A549 (cell line): ENCODE measurements around the gene GPR78.

Experiments used
- BHLHE40 ChIP-seq: IDR thresholded peaks from 2 replicates; pipeline ENCODE4 v1.6.1; 2012; ENCODE audit warnings: low read depth, low read length, inconsistent platforms
- CTCF ChIP-seq: fragments of >200 bp; sonication (Bioruptor Twin); formaldehyde crosslinking; IDR thresholded peaks from 3 replicates; pipeline ENCODE4 v1.5.1; 2016
- ELK1 ChIP-seq: fragments of 150-350 bp; IDR thresholded peaks from 2 replicates; pipeline ENCODE4 v1.6.1; 2014; ENCODE audit warnings: low read depth, mild to moderate bottlenecking, low read length
- EP300 ChIP-seq, 2 experiments: fragments of >200 bp; sonication (Bioruptor Twin); formaldehyde crosslinking; IDR thresholded peaks; 2 replicates in 1 of 2; 3 replicates in 1 of 2; pipeline ENCODE4 v1.6.1; 2016 to 2017
- JUN ChIP-seq, 2 experiments: fragments of >200 bp; sonication (Bioruptor Twin); formaldehyde crosslinking; IDR thresholded peaks; 2 replicates in 1 of 2; 3 replicates in 1 of 2; pipeline ENCODE4 v1.6.1; 2016 to 2017
- KDM5A ChIP-seq: fragments of 200-600 bp; sonication (generic); IDR thresholded peaks from 2 replicates; pipeline ENCODE4 v1.6.1; 2016; ENCODE audit warnings: antibody characterized with exemption, mild to moderate bottlenecking
- NFE2L2 ChIP-seq: fragments of 150-350 bp; conservative IDR thresholded peaks from 2 replicates; pipeline ENCODE4 v1.6.1; 2014; ENCODE audit warnings: low read length
- NR3C1 ChIP-seq: fragments of >200 bp; sonication (Bioruptor Twin); formaldehyde crosslinking; IDR thresholded peaks from 3 replicates; pipeline ENCODE4 v1.6.1; 2017
- POLR2A ChIP-seq: IDR thresholded peaks from 2 replicates; pipeline ENCODE4 v1.6.1; 2012; ENCODE audit warnings: mild to moderate bottlenecking, low read length
- RFX5 ChIP-seq: fragments of 450-650 bp; IDR thresholded peaks from 2 replicates; pipeline ENCODE4 v1.7.1; 2014; ENCODE audit warnings: antibody characterized with exemption, mild to moderate bottlenecking, moderate library complexity
- SMC3 ChIP-seq: fragments of >200 bp; sonication (Bioruptor Twin); formaldehyde crosslinking; IDR thresholded peaks from 3 replicates; pipeline ENCODE4 v1.6.1; 2018; ENCODE audit warnings: inconsistent platforms
- ZFP36 ChIP-seq: fragments of 450-650 bp; IDR thresholded peaks from 2 replicates; pipeline ENCODE4 v1.6.1; 2014; ENCODE audit warnings: borderline replicate concordance; ENCODE audit not compliant: partially characterized antibody
- TF ChIP-seq, protein P1 (sequence below): fragments of 200-600 bp; sonication (generic); IDR thresholded peaks from 2 replicates; pipeline ENCODE4 v1.6.1; 2016; ENCODE audit warnings: antibody characterized with exemption, mild to moderate bottlenecking, moderate library complexity
- TF ChIP-seq, protein P2 (sequence below): IDR thresholded peaks from 2 replicates; pipeline ENCODE4 v1.6.1; 2012

DNA sequence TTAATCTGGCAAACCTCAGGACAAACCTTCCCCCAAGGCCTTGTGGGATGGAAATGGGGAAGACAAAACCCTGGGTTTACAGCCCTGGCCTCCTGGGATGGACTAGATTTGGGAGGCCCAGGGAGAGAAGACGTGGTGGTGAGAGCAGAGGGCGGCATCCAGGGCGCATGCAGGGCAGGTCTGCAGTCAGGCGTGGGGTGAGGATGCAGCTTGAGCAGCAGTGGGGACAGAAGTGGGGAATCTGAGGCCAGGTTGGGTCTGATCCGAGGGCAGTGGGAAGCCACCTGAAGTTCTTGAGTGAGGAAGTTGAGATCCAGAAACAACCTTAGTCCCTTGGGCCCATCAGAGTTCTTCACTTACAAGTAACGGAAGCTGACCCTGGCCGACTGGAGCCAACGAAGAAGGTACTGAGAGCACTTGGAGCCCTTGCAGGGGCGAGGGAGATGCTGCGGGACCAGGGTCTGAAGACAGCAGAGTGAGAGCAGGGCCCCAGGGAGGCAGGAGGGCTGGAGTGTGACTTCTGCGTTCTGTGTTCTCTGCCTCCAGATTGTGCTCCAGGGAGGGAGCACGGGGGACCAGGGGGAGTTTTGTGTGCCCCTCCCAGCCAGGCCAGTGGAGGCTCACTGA lies 42.0 kb upstream of the GPR78 start:
- no peak for TF ChIP-seq RFX5
- TF ChIP-seq NFE2L2: no peak
- no peak for TF ChIP-seq CTCF
- TF ChIP-seq ZFP36: no peak
- no peak for TF ChIP-seq ELK1
- no peak for TF ChIP-seq EP300 (IDR thresholded peaks at IDR 0.05)
- TF ChIP-seq BHLHE40: no peak
- TF ChIP-seq POLR2A: no peak
- TF ChIP-seq, protein P1, sequence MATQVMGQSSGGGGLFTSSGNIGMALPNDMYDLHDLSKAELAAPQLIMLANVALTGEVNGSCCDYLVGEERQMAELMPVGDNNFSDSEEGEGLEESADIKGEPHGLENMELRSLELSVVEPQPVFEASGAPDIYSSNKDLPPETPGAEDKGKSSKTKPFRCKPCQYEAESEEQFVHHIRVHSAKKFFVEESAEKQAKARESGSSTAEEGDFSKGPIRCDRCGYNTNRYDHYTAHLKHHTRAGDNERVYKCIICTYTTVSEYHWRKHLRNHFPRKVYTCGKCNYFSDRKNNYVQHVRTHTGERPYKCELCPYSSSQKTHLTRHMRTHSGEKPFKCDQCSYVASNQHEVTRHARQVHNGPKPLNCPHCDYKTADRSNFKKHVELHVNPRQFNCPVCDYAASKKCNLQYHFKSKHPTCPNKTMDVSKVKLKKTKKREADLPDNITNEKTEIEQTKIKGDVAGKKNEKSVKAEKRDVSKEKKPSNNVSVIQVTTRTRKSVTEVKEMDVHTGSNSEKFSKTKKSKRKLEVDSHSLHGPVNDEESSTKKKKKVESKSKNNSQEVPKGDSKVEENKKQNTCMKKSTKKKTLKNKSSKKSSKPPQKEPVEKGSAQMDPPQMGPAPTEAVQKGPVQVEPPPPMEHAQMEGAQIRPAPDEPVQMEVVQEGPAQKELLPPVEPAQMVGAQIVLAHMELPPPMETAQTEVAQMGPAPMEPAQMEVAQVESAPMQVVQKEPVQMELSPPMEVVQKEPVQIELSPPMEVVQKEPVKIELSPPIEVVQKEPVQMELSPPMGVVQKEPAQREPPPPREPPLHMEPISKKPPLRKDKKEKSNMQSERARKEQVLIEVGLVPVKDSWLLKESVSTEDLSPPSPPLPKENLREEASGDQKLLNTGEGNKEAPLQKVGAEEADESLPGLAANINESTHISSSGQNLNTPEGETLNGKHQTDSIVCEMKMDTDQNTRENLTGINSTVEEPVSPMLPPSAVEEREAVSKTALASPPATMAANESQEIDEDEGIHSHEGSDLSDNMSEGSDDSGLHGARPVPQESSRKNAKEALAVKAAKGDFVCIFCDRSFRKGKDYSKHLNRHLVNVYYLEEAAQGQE: no peak
- no peak for TF ChIP-seq SMC3
- TF ChIP-seq KDM5A: no peak
- TF ChIP-seq NR3C1: no peak
- TF ChIP-seq, protein P2, sequence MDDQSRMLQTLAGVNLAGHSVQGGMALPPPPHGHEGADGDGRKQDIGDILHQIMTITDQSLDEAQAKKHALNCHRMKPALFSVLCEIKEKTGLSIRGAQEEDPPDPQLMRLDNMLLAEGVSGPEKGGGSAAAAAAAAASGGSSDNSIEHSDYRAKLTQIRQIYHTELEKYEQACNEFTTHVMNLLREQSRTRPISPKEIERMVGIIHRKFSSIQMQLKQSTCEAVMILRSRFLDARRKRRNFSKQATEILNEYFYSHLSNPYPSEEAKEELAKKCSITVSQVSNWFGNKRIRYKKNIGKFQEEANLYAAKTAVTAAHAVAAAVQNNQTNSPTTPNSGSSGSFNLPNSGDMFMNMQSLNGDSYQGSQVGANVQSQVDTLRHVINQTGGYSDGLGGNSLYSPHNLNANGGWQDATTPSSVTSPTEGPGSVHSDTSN: no peak
- no peak for TF ChIP-seq JUN (IDR thresholded peaks at IDR 0.05)
